ENCODE measurements around the gene NBPF14.
"Not testable (repeated sequence)": the region's sequence is repeated elsewhere in the genome, so short reads cannot be mapped to it uniquely, and the experiment has no call there.

GRCh38 chr1:148514310-148514709 is 81.5 kb downstream of the NBPF14 start:
- TF ChIP-seq CTCF (IDR thresholded peaks at IDR 0.05; ENCODE audit: insufficient read depth, low read depth, low read length); EZH2 (IDR thresholded peaks at IDR 0.05; ENCODE audit: insufficient read depth, low read length): not testable (repeated sequence)
